GM12878 (cell line): ENCODE results near the gene KRT73. TPM values are rescaled to one million over a fixed set of nuclear protein-coding genes. Genes with fewer than 3 reads are reported as not detected.

Source experiments
- ATAC-seq: fragments of 200-7000 bp; cut with Tn5 transposase; 3 replicates; pipeline ENCODE4 v1.9.1; 2020; ENCODE audit warnings: mild to moderate bottlenecking, moderate library complexity
- BruUV-seq: library from RNA; stranded (reverse); fragments of 400-500 nt; replicated peaks from 2 replicates; lab custom pipeline; 2021; lab: Mats Ljungman, UMichigan
- CTCF ChIA-PET: fragments of 300-600 bp; sonication (Branson Sonifier 250); formaldehyde crosslinking; extraction: SDS; loops from one replicate; lab custom pipeline; 2021; ENCODE audit warnings: inconsistent platforms; lab: Yijun Ruan, JAX
- POLR2A ChIA-PET: fragments of 350-600 bp; formaldehyde crosslinking; extraction: SDS; loops from one replicate; lab custom pipeline; 2021; ENCODE audit warnings: inconsistent platforms; lab: Charles Lee
- RAD21 ChIA-PET: fragments of 300-600 bp; sonication (Branson Sonifier 250); formaldehyde crosslinking; loops from one replicate; lab custom pipeline; 2023; ENCODE audit warnings: antibody characterized with exemption; ENCODE audit not compliant: unreplicated experiment; lab: Charles Lee
- SMC1A ChIA-PET: fragments of 300-600 bp; sonication (Branson Sonifier 250); formaldehyde crosslinking; loops from one replicate; lab custom pipeline; 2023; ENCODE audit not compliant: unreplicated experiment, uncharacterized antibody; lab: Charles Lee
- DNase-seq: peaks from one replicate; pipeline ENCODE4 v3.0.0-alpha.2; 2011; ENCODE audit warnings: low read depth, low spot score
- FAIRE-seq: peaks from 3 replicates; lab custom pipeline; 2011; peaks lifted over from hg19 to GRCh38; lab: Jason Lieb, UNC
- H2AFZ ChIP-seq: 2 replicates; pipeline ENCODE4 v1.6.0; 2011; ENCODE audit warnings: low read depth, low read length, control low read depth; ENCODE audit not compliant: control insufficient read depth
- H3K27ac ChIP-seq: 2 replicates; pipeline ENCODE4 v1.5.1; 2011; ENCODE audit warnings: control low read depth; ENCODE audit not compliant: control insufficient read depth, insufficient read depth
- H3K27me3 ChIP-seq, 2 experiments: replicated peaks in 1 of 2; 2 replicates each; pipeline versions ENCODE4 v1.6.0 to v1.6.1; 2011; ENCODE audit warnings: low read length in 1 of 2; ENCODE audit not compliant: control insufficient read depth in 2 of 2, insufficient read depth in 2 of 2
- H3K36me3 ChIP-seq, 2 experiments: 2 replicates each; pipeline ENCODE4 v1.5.1; 2011; ENCODE audit warnings: low read length in 1 of 2; ENCODE audit not compliant: control insufficient read depth in 2 of 2, insufficient read depth in 2 of 2
- H3K4me1 ChIP-seq: 2 replicates; pipeline ENCODE4 v1.6.1; 2011; ENCODE audit warnings: mild to moderate bottlenecking, low read length, moderate library complexity, mixed read lengths; ENCODE audit not compliant: control insufficient read depth, insufficient read depth
- H3K4me2 ChIP-seq: 2 replicates; pipeline ENCODE4 v1.6.0; 2011; ENCODE audit warnings: control low read depth; ENCODE audit not compliant: control insufficient read depth, insufficient read depth
- H3K4me3 ChIP-seq: fragments of 200-600 bp; sonication (generic); 2 replicates; pipeline ENCODE4 v1.5.1; 2016
- H3K79me2 ChIP-seq: 2 replicates; pipeline ENCODE4 v1.6.0; 2011; ENCODE audit warnings: low read length; ENCODE audit not compliant: control insufficient read depth, insufficient read depth
- H3K9ac ChIP-seq: 2 replicates; pipeline ENCODE4 v1.8.0; 2011; ENCODE audit warnings: low read length, control low read depth, mixed read lengths; ENCODE audit not compliant: control insufficient read depth, insufficient read depth
- H3K9me3 ChIP-seq: replicated peaks from 3 replicates; pipeline ENCODE4 v1.5.1; 2011; ENCODE audit warnings: mild to moderate bottlenecking, low read length; ENCODE audit not compliant: control insufficient read depth, insufficient read depth
- H4K20me1 ChIP-seq: 2 replicates; pipeline ENCODE4 v1.6.0; 2011; ENCODE audit not compliant: control insufficient read depth, insufficient read depth
- BRCA1 ChIP-seq: IDR thresholded peaks from 2 replicates; pipeline ENCODE4 v1.6.1; 2011; ENCODE audit warnings: low read depth, low read length, improper control_type of control experiment
- FOS ChIP-seq: IDR thresholded peaks from 3 replicates; pipeline ENCODE4 v1.6.1; 2011; ENCODE audit warnings: borderline replicate concordance; ENCODE audit not compliant: insufficient read length; ENCODE audit errors: extremely low read depth
- MTA2 ChIP-seq: fragments of 450-650 bp; IDR thresholded peaks from 2 replicates; pipeline ENCODE4 v1.6.1; 2016; ENCODE audit warnings: low read depth, mild to moderate bottlenecking, moderate library complexity
- NR2C1 ChIP-seq: fragments of 450-650 bp; IDR thresholded peaks from 2 replicates; pipeline ENCODE4 v1.6.1; 2017; ENCODE audit warnings: antibody characterized with exemption, mild to moderate bottlenecking, moderate library complexity
- POLR2A ChIP-seq: IDR thresholded peaks from 2 replicates; pipeline ENCODE4 v1.6.1; 2011; ENCODE audit warnings: low read depth, mild to moderate bottlenecking, low read length
- RAD51 ChIP-seq: fragments of 450-650 bp; IDR thresholded peaks from 2 replicates; pipeline ENCODE4 v1.6.1; 2016; ENCODE audit warnings: moderate library complexity, mild to moderate bottlenecking, inconsistent platforms
- RB1 ChIP-seq: fragments of 450-650 bp; formaldehyde crosslinking; IDR thresholded peaks from 2 replicates; pipeline ENCODE4 v1.6.1; 2017; ENCODE audit warnings: mild to moderate bottlenecking, borderline replicate concordance
- WGBS: methylation state at CpG from one replicate; pipeline ENCODE4 v1.1.6; 2016; ENCODE audit warnings: low lambda C conversion rate; ENCODE audit not compliant: insufficient replicate concordance, insufficient coverage; ENCODE audit errors: missing lambda C conversion rate; 5-methylcytosine and 5-hydroxymethylcytosine counted together
- in situ Hi-C: fragments of 300-500 bp; cut with MboI; formaldehyde crosslinking; loops from 9 replicates; pipeline ENCODE4 v1.14.3; 2018; ENCODE audit warnings: mixed read lengths
- intact Hi-C: fragments of 100-400 bp; cut with micrococcal nuclease; formaldehyde crosslinking; loops from one replicate; pipeline ENCODE4 v1.14.2; 2022; ENCODE audit not compliant: unreplicated experiment
- polyA plus RNA-seq, 11 experiments: library from polyadenylated mRNA; depleted of rRNA in 4 of 11; unstranded in 6 of 11; stranded (reverse) in 5 of 11; fragments of >200 nt; fragmentation: Nextera tagmentation in 4 of 11; fragmentation: Illumina TruSeq in 1 of 11; extraction: Ambion mirVana in 4 of 11; extraction: Trizol in 1 of 11; gene quantifications; 1 replicate in 1 of 11; 2 replicates in 10 of 11; pipeline versions ENCODE4 v1.2.1 to v1.2.3, GENCODE V29; 2011 to 2016; ENCODE audit warnings: inconsistent platforms in 2 of 11, missing spikeins in 2 of 11, low read depth in 1 of 11
- total RNA-seq, 4 experiments: library from RNA; depleted of rRNA in 3 of 4; stranded (reverse); fragments of >200 nt in 3 of 4; fragmentation: Illumina TruSeq in 1 of 4; extraction: Trizol in 1 of 4; gene quantifications; 2 replicates each; pipeline versions ENCODE4 v1.2.1 to v1.2.3, GENCODE V29; 2013 to 2021
- TF ChIP-seq, protein P1 (sequence below): IDR thresholded peaks from 2 replicates; pipeline ENCODE4 v1.6.1; 2011; ENCODE audit warnings: low read depth, low read length, improper control_type of control experiment, borderline replicate concordance
- TF ChIP-seq, protein P2 (sequence below): fragments of 450-650 bp; IDR thresholded peaks from 2 replicates; pipeline ENCODE4 v1.6.1; 2016; ENCODE audit warnings: mild to moderate bottlenecking, moderate library complexity, borderline replicate concordance

KRT73 gene
- total and polyA plus RNA-seq, 10 of the 15 experiments (the other 5 are each of a cell fraction or from before 2014, with no cell fraction given) = not detected

DNA sequence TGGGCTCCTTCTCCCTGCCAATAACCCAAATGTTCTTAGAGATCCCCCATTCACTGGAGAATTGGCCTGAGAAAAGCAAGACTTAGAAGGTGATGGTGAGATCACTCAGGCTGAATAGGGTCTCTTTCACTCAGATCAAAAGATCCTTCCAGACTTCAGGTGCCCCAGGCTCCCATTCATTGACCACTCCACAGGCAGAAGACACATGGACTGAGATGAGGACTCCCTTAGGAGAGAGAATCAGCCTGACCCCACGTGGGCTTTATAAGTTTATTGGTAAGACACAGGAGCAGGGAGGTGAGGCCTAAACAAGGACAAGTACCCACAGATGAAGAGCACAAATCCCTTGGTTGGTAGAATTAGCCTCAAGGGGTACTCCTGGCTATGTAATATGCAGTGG, 11.0 kb downstream of the KRT73 start:
- ChIA-PET CTCF (no interaction called here), RAD21 (no interaction called here), POLR2A (no interaction called here), SMC1A (no interaction called here)
- Histone ChIP-seq H3K27me3 (peaks cover 0 to 3% of the 10 kb centered on the region in 2 experiments; a peak in 2 of 4 replicates), H4K20me1 (no peaks in the 10 kb centered on the region), H3K79me2 (no peaks in the 10 kb centered on the region), H3K4me1 (no peaks in the 10 kb centered on the region), H3K27ac (no peak overlapping the region), H3K9me3 (no peaks in the 10 kb centered on the region), H3K4me3 (no peak overlapping the region), H3K9ac (no peak overlapping the region), H3K36me3 (no peaks in the 10 kb centered on the region), H3K4me2 (no peak overlapping the region), H2AFZ (no peak overlapping the region)
- intact Hi-C loops = no loop called here
- 0% methylated on average over 1 of the region's 1 CpG for WGBS
- ATAC-seq (no peak), FAIRE-seq (no peak), DNase-seq (no peak)
- in situ Hi-C loops = no loop called here
- no TSS peak for BruUV-seq
- TF ChIP-seq POLR2A (no peak), MTA2 (no peak), BRCA1 (no peak), RAD51 (no peak), FOS (no peak), NR2C1 (no peak), RB1 (no peak)
- TF ChIP-seq, protein P1, sequence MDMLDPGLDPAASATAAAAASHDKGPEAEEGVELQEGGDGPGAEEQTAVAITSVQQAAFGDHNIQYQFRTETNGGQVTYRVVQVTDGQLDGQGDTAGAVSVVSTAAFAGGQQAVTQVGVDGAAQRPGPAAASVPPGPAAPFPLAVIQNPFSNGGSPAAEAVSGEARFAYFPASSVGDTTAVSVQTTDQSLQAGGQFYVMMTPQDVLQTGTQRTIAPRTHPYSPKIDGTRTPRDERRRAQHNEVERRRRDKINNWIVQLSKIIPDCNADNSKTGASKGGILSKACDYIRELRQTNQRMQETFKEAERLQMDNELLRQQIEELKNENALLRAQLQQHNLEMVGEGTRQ = no peak
- TF ChIP-seq, protein P2, sequence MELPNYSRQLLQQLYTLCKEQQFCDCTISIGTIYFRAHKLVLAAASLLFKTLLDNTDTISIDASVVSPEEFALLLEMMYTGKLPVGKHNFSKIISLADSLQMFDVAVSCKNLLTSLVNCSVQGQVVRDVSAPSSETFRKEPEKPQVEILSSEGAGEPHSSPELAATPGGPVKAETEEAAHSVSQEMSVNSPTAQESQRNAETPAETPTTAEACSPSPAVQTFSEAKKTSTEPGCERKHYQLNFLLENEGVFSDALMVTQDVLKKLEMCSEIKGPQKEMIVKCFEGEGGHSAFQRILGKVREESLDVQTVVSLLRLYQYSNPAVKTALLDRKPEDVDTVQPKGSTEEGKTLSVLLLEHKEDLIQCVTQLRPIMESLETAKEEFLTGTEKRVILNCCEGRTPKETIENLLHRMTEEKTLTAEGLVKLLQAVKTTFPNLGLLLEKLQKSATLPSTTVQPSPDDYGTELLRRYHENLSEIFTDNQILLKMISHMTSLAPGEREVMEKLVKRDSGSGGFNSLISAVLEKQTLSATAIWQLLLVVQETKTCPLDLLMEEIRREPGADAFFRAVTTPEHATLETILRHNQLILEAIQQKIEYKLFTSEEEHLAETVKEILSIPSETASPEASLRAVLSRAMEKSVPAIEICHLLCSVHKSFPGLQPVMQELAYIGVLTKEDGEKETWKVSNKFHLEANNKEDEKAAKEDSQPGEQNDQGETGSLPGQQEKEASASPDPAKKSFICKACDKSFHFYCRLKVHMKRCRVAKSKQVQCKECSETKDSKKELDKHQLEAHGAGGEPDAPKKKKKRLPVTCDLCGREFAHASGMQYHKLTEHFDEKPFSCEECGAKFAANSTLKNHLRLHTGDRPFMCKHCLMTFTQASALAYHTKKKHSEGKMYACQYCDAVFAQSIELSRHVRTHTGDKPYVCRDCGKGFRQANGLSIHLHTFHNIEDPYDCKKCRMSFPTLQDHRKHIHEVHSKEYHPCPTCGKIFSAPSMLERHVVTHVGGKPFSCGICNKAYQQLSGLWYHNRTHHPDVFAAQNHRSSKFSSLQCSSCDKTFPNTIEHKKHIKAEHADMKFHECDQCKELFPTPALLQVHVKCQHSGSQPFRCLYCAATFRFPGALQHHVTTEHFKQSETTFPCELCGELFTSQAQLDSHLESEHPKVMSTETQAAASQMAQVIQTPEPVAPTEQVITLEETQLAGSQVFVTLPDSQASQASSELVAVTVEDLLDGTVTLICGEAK = no peak
